Esophagus squamous epithelium (tissue), 4 donors: Measurements from ENCODE around the gene DNAJC2.

Experiments used
- CTCF ChIP-seq, 6 experiments: fragments of 450-650 bp in 4 of 6; fragments of 200-600 bp in 2 of 6; sonication (generic) in 2 of 6; IDR thresholded peaks; one replicate each; pipeline ENCODE4 v1.5.1; 2016 to 2019; ENCODE audit warnings: antibody characterized with exemption in 6 of 6, mild to moderate bottlenecking in 4 of 6, moderate library complexity in 4 of 6
- POLR2A ChIP-seq, 4 donors: fragments of 450-650 bp; IDR thresholded peaks; one replicate each; pipeline ENCODE4 v1.6.1; 2017; ENCODE audit warnings: antibody characterized with exemption in 4 of 4, mild to moderate bottlenecking in 4 of 4, moderate library complexity in 3 of 4

GRCh38 chr7:103343758-103344452 is 662 bp downstream of the DNAJC2 start:
- TF ChIP-seq CTCF (IDR thresholded peaks at IDR 0.05) (no peak), POLR2A (IDR thresholded peaks at IDR 0.05) (no peak)
